HEK293 (cell line): ENCODE data around the gene ANKRD45.

Experiments used
- CTCF ChIA-PET: fragments of 350-600 bp; formaldehyde crosslinking; extraction: SDS; loops from one replicate; lab custom pipeline; 2021; ENCODE audit warnings: antibody characterized with exemption; lab: Yijun Ruan, JAX
- POLR2A ChIA-PET: fragments of 300-600 bp; formaldehyde crosslinking; extraction: SDS; loops from one replicate; lab custom pipeline; 2020; ENCODE audit warnings: antibody characterized with exemption, inconsistent platforms; lab: Yijun Ruan, JAX
- H3K27ac ChIP-seq: fragments of 200-500 bp; sonication (Bioruptor generic); 2 replicates; pipeline ENCODE4 v1.5.1; 2014; ENCODE audit warnings: low read depth, low read length, control low read depth, inconsistent platforms; ENCODE audit errors: extremely low read depth
- H3K36me3 ChIP-seq, 2 experiments: fragments of 200-500 bp in 1 of 2; sonication (Bioruptor generic) in 1 of 2; 1 replicate in 1 of 2; 2 replicates in 1 of 2; pipeline ENCODE4 v1.5.1; 2014 to 2017; ENCODE audit warnings: inconsistent platforms in 2 of 2, low read length in 2 of 2; ENCODE audit not compliant: control insufficient read depth in 2 of 2, insufficient read depth in 1 of 2
- H3K4me1 ChIP-seq: fragments of 200-500 bp; sonication (Bioruptor generic); 2 replicates; pipeline ENCODE4 v1.5.1; 2014; ENCODE audit warnings: mild to moderate bottlenecking, low read length, inconsistent platforms; ENCODE audit not compliant: control insufficient read depth, insufficient read depth
- H3K4me3 ChIP-seq: 2 replicates; pipeline ENCODE4 v1.5.1; 2011; ENCODE audit warnings: low read depth, mild to moderate bottlenecking, control low read depth, low read length, moderate library complexity
- H3K9me3 ChIP-seq: fragments of 200-500 bp; sonication (Bioruptor generic); 2 replicates; pipeline ENCODE4 v1.5.1; 2014; ENCODE audit warnings: low read depth, low read length, inconsistent platforms; ENCODE audit not compliant: control insufficient read depth, insufficient read depth
- HOXC10 ChIP-seq: sonication (generic); formaldehyde crosslinking; IDR thresholded peaks from 2 replicates; pipeline ENCODE4 v1.8.1; 2023; ENCODE audit warnings: mild to moderate bottlenecking, missing genetic modification reagents
- SCRT1 ChIP-seq: fragments of 450-650 bp; formaldehyde crosslinking; IDR thresholded peaks from 2 replicates; pipeline ENCODE4 v1.5.1; 2016; ENCODE audit warnings: missing biosample characterization, missing genetic modification characterization, borderline replicate concordance
- ZNF138 ChIP-seq: fragments of 450-650 bp; formaldehyde crosslinking; IDR thresholded peaks from 2 replicates; pipeline ENCODE4 v1.5.1; 2016; ENCODE audit warnings: missing biosample characterization, missing genetic modification characterization, borderline replicate concordance
- ZNF19 ChIP-seq: fragments of 450-650 bp; formaldehyde crosslinking; IDR thresholded peaks from 2 replicates; pipeline ENCODE4; 2016; ENCODE audit warnings: missing biosample characterization, missing genetic modification characterization, low read depth
- ZNF2 ChIP-seq: fragments of 450-650 bp; formaldehyde crosslinking; IDR thresholded peaks from 2 replicates; pipeline ENCODE4 v1.5.1; 2016; ENCODE audit warnings: missing biosample characterization, missing genetic modification characterization
- ZNF202 ChIP-seq: fragments of 450-650 bp; formaldehyde crosslinking; IDR thresholded peaks from 2 replicates; pipeline ENCODE4 v1.5.1; 2016; ENCODE audit warnings: missing biosample characterization, missing genetic modification characterization, borderline replicate concordance
- ZNF362 ChIP-seq: fragments of 450-650 bp; formaldehyde crosslinking; IDR thresholded peaks from 2 replicates; pipeline ENCODE4 v1.5.1; 2016; ENCODE audit warnings: missing biosample characterization, missing genetic modification characterization
- ZNF394 ChIP-seq: fragments of 450-650 bp; formaldehyde crosslinking; IDR thresholded peaks from 2 replicates; pipeline ENCODE4 v1.5.1; 2016; ENCODE audit warnings: missing biosample characterization, missing genetic modification characterization, mild to moderate bottlenecking, moderate library complexity, borderline replicate concordance
- ZNF548 ChIP-seq: fragments of 450-650 bp; formaldehyde crosslinking; IDR thresholded peaks from 2 replicates; pipeline ENCODE4 v1.5.1; 2016; ENCODE audit warnings: missing biosample characterization, missing genetic modification characterization
- ZSCAN18 ChIP-seq: fragments of 450-650 bp; formaldehyde crosslinking; IDR thresholded peaks from 2 replicates; pipeline ENCODE4 v1.5.1; 2016; ENCODE audit warnings: missing biosample characterization, missing genetic modification characterization
- TF ChIP-seq, protein P1 (sequence below): fragments of 450-650 bp; formaldehyde crosslinking; IDR thresholded peaks from 2 replicates; pipeline ENCODE4; 2016; ENCODE audit warnings: missing biosample characterization, missing genetic modification characterization
- TF ChIP-seq, protein P2 (sequence below): fragments of 450-650 bp; formaldehyde crosslinking; IDR thresholded peaks from 2 replicates; pipeline ENCODE4 v1.5.1; 2017; ENCODE audit warnings: missing biosample characterization, mild to moderate bottlenecking, missing genetic modification characterization, moderate library complexity
- TF ChIP-seq, protein P3 (sequence below): fragments of 450-650 bp; formaldehyde crosslinking; IDR thresholded peaks from 2 replicates; pipeline ENCODE4 v1.5.1; 2016; ENCODE audit warnings: missing biosample characterization, missing genetic modification characterization, low read depth

The ANKRD45 gene

GRCh38 chr1:173639102-173639501 lies 30.5 kb downstream of the ANKRD45 start (continued):
- TF ChIP-seq, protein P1, sequence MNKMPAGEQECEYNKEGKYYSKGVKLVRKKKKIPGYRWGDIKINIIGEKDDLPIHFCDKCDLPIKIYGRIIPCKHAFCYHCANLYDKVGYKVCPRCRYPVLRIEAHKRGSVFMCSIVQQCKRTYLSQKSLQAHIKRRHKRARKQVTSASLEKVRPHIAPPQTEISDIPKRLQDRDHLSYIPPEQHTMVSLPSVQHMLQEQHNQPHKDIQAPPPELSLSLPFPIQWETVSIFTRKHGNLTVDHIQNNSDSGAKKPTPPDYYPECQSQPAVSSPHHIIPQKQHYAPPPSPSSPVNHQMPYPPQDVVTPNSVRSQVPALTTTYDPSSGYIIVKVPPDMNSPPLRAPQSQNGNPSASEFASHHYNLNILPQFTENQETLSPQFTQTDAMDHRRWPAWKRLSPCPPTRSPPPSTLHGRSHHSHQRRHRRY (tag by site-specific recombination): no peak
- TF ChIP-seq ZNF138 (tag by site-specific recombination) (no peak), ZNF362 (tag by site-specific recombination) (no peak)

DNA sequence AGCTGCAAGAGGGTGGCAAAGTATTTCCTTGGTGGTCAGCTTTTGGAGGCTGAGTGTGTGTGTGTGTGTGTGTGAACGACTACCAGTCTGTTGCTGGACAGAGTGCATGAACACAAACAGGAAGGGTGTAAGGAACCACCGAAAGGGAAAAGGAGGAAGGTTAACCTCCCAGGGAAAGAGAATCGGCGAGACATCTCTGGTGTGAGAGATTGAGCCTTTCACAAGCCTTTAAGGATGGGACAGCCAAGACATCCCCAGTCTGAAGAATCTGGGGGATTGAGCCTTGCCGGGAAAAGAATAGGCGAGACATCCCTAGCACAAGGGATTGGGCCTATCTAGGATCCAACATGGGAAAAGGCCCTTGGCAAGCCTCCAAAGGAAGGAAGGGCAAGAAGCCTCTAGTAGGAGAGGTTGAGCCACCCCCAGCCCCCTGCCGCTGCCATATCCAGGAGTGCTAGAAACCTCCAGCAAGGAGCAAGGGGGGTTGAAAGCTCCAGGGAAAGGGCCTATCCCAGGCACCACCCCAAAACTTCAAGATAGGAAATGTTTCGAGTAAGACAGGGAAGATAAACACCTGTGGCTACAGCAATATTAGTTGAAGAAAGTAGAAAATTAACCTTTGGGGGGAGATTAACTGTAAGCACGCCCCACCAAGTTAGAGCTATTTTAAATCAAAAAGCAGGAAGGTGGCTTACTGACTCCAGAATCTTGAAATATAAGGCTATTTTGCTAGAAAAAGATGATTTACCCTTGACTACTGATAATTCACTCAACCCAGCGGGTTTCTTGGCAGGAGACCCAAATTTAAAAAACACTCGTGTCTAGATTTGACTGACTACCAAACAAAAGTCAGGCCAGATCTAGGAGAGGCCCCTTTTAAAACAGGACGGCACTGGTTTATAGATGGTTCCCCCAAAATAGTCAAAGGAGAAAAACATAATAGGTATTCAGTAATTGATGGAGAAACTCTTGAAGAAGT lies 31.3 kb downstream of the ANKRD45 start:
- Histone ChIP-seq H3K9me3 (no peaks in the 10 kb centered on the region), H3K4me3 (no peak overlapping the region), H3K27ac (no peak overlapping the region), H3K4me1 (no peaks in the 10 kb centered on the region), H3K36me3 (no peaks in the 10 kb centered on the region)
- TF ChIP-seq HOXC10 (CRISPR knock-in tag): no peak
- no peak for TF ChIP-seq ZNF394 (tag by site-specific recombination)
- no peak for TF ChIP-seq ZNF202 (tag by site-specific recombination)
- TF ChIP-seq SCRT1 (tag by site-specific recombination): no peak
- TF ChIP-seq, protein P2, sequence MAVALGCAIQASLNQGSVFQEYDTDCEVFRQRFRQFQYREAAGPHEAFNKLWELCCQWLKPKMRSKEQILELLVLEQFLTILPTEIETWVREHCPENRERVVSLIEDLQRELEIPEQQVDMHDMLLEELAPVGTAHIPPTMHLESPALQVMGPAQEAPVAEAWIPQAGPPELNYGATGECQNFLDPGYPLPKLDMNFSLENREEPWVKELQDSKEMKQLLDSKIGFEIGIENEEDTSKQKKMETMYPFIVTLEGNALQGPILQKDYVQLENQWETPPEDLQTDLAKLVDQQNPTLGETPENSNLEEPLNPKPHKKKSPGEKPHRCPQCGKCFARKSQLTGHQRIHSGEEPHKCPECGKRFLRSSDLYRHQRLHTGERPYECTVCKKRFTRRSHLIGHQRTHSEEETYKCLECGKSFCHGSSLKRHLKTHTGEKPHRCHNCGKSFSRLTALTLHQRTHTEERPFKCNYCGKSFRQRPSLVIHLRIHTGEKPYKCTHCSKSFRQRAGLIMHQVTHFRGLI (tag by site-specific recombination): no peak
- no peak for TF ChIP-seq ZNF19
- TF ChIP-seq ZNF548: no peak
- no peak for TF ChIP-seq ZNF2 (tag by site-specific recombination)
- TF ChIP-seq, protein P3, sequence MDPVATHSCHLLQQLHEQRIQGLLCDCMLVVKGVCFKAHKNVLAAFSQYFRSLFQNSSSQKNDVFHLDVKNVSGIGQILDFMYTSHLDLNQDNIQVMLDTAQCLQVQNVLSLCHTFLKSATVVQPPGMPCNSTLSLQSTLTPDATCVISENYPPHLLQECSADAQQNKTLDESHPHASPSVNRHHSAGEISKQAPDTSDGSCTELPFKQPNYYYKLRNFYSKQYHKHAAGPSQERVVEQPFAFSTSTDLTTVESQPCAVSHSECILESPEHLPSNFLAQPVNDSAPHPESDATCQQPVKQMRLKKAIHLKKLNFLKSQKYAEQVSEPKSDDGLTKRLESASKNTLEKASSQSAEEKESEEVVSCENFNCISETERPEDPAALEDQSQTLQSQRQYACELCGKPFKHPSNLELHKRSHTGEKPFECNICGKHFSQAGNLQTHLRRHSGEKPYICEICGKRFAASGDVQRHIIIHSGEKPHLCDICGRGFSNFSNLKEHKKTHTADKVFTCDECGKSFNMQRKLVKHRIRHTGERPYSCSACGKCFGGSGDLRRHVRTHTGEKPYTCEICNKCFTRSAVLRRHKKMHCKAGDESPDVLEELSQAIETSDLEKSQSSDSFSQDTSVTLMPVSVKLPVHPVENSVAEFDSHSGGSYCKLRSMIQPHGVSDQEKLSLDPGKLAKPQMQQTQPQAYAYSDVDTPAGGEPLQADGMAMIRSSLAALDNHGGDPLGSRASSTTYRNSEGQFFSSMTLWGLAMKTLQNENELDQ (tag by site-specific recombination): no peak
- TF ChIP-seq ZSCAN18 (tag by site-specific recombination): no peak
- ChIA-PET POLR2A (no interaction called here), CTCF (no interaction called here)
